C1 segment of cervical spinal cord (tissue), 14 donors: ENCODE data around the gene CHRNA9.

Source experiments
- DNase-seq, 14 donors: peaks; one replicate each; lab custom pipeline; 2025; lab: John Stamatoyannopoulos, UW

The CHRNA9 gene

GRCh38 chr4:40308528-40309122 is 26.5 kb upstream of the CHRNA9 start:
- no peak for DNase-seq

GRCh38 chr4:40309250-40309774 is 25.8 kb upstream of the CHRNA9 start:
- no peak for DNase-seq

GRCh38 chr4:40310225-40310624 is 24.9 kb upstream of the CHRNA9 start:
- DNase-seq = no peak

GRCh38 chr4:40311811-40312346 is 23.3 kb upstream of the CHRNA9 start:
- no peak for DNase-seq

- DNase-seq = no peak
Measured at GRCh38 chr4:40314951-40315350, 20.2 kb upstream of the CHRNA9 start.

GRCh38 chr4:40316333-40316781 is 18.8 kb upstream of the CHRNA9 start:
- no peak for DNase-seq

GRCh38 chr4:40316782-40317635 is 18.1 kb upstream of the CHRNA9 start:
- DNase-seq = no peak

GRCh38 chr4:40317916-40318658 is 17.0 kb upstream of the CHRNA9 start:
- no peak for DNase-seq

GRCh38 chr4:40321574-40322275 is 13.4 kb upstream of the CHRNA9 start:
- DNase-seq = no peak

GRCh38 chr4:40322811-40323210 is 12.3 kb upstream of the CHRNA9 start:
- DNase-seq = no peak

GRCh38 chr4:40323866-40324265 is 11.3 kb upstream of the CHRNA9 start:
- no peak for DNase-seq

GRCh38 chr4:40325406-40326019 is 9.6 kb upstream of the CHRNA9 start:
- DNase-seq = no peak

GRCh38 chr4:40327340-40327739 is 7.8 kb upstream of the CHRNA9 start:
- DNase-seq = peak in 3 of 14 donors; percentile 2 to 18 (median 15)

GRCh38 chr4:40328383-40328782 is 6.8 kb upstream of the CHRNA9 start:
- no peak for DNase-seq

GRCh38 chr4:40329805-40330204 is 5.3 kb upstream of the CHRNA9 start:
- no peak for DNase-seq

GRCh38 chr4:40330536-40330935 is 4.6 kb upstream of the CHRNA9 start:
- DNase-seq = no peak

GRCh38 chr4:40331101-40331745 is 3.9 kb upstream of the CHRNA9 start:
- no peak for DNase-seq

- DNase-seq = no peak
Measured at GRCh38 chr4:40331961-40332360, 3.2 kb upstream of the CHRNA9 start.

GRCh38 chr4:40333921-40334352 is 1.2 kb upstream of the CHRNA9 start:
- DNase-seq = no peak

GRCh38 chr4:40335525-40335894 is 377 bp downstream of the CHRNA9 start:
- DNase-seq = no peak
